H1 (cell line): Measurements from ENCODE around the gene CDH19. TPM values are rescaled to one million over a fixed set of nuclear protein-coding genes. Genes with fewer than 3 reads are reported as not detected.

ENCODE experiments used
- CTCF ChIA-PET: fragments of 300-600 bp; sonication (Branson Sonifier 250); formaldehyde crosslinking; loops from one replicate; lab custom pipeline; 2021; ENCODE audit not compliant: partially characterized antibody; lab: Charles Lee
- POLR2A ChIA-PET: fragments of 300-600 bp; sonication (Branson Sonifier 250); formaldehyde crosslinking; loops from one replicate; lab custom pipeline; 2021; ENCODE audit warnings: inconsistent platforms; ENCODE audit not compliant: partially characterized antibody; lab: Charles Lee
- DNase-seq, 2 experiments: peaks; one replicate each; pipeline versions ENCODE4 v3.0.0 to v3.0.0-alpha.2; 2010 to 2022; ENCODE audit warnings: low spot score in 2 of 2, low read depth in 1 of 2, mixed read lengths in 1 of 2
- FAIRE-seq: peaks from 2 replicates; lab custom pipeline; 2011; peaks lifted over from hg19 to GRCh38; lab: Jason Lieb, UNC
- H2AFZ ChIP-seq: 2 replicates; pipeline ENCODE4 v1.8.1; 2012; ENCODE audit warnings: low read length, inconsistent platforms
- H2AK5ac ChIP-seq: 2 replicates; pipeline ENCODE4 v1.6.1; 2013; ENCODE audit warnings: low read depth, low read length
- H2BK120ac ChIP-seq: replicated peaks from 2 replicates; pipeline ENCODE3; 2013; ENCODE audit warnings: low read depth, low read length, inconsistent platforms
- H2BK12ac ChIP-seq: 2 replicates; pipeline ENCODE4 v1.6.1; 2013; ENCODE audit warnings: low read depth, low read length
- H2BK15ac ChIP-seq: 2 replicates; pipeline ENCODE4 v1.6.1; 2013; ENCODE audit warnings: low read length
- H2BK20ac ChIP-seq: 2 replicates; pipeline ENCODE4 v1.6.1; 2013; ENCODE audit warnings: low read length
- H2BK5ac ChIP-seq: 2 replicates; pipeline ENCODE4 v1.6.1; 2013; ENCODE audit warnings: low read depth, low read length
- H3K14ac ChIP-seq: 2 replicates; pipeline ENCODE4 v1.6.1; 2013; ENCODE audit warnings: inconsistent platforms; ENCODE audit not compliant: insufficient read length
- H3K18ac ChIP-seq: 2 replicates; pipeline ENCODE4 v1.6.1; 2013; ENCODE audit warnings: low read length; ENCODE audit errors: extremely low read depth
- H3K23ac ChIP-seq: 2 replicates; pipeline ENCODE4 v1.6.1; 2013; ENCODE audit warnings: inconsistent platforms; ENCODE audit not compliant: insufficient read length
- H3K23me2 ChIP-seq: 2 replicates; pipeline ENCODE4 v1.6.1; 2013; ENCODE audit warnings: low read depth, low read length
- H3K27ac ChIP-seq: 2 replicates; pipeline ENCODE4 v1.6.1; 2011; ENCODE audit warnings: low read depth, low read length, inconsistent platforms
- H3K27me3 ChIP-seq, 4 experiments: replicated peaks in 1 of 4; 1 replicate in 1 of 4; 2 replicates in 3 of 4; pipeline versions ENCODE4 v1.6.1 to v1.8.1; 2011 to 2013; ENCODE audit warnings: low read length in 3 of 4, mild to moderate bottlenecking in 3 of 4, inconsistent platforms in 2 of 4, mixed read lengths in 2 of 4, moderate library complexity in 1 of 4; ENCODE audit not compliant: control insufficient read depth in 3 of 4, insufficient read depth in 3 of 4; ENCODE audit errors: extremely low read depth in 1 of 4
- H3K36me3 ChIP-seq, 4 experiments: 2 replicates each; pipeline versions ENCODE4 v1.6.1 to v1.8.1; 2011 to 2013; ENCODE audit warnings: mild to moderate bottlenecking in 4 of 4, low read length in 3 of 4, moderate library complexity in 2 of 4, control low read depth in 1 of 4, inconsistent platforms in 1 of 4; ENCODE audit not compliant: insufficient read depth in 4 of 4, control insufficient read depth in 2 of 4
- H3K4ac ChIP-seq: replicated peaks from 2 replicates; pipeline ENCODE3; 2013; ENCODE audit warnings: low read length, low read depth, mixed read lengths, inconsistent platforms; ENCODE audit not compliant: insufficient read length
- H3K4me1 ChIP-seq, 4 experiments: replicated peaks in 1 of 4; 1 replicate in 1 of 4; 2 replicates in 3 of 4; pipeline versions ENCODE4 v1.6.1 to v1.8.1; 2011 to 2013; ENCODE audit warnings: low read length in 3 of 4, inconsistent platforms in 2 of 4, mixed read lengths in 1 of 4; ENCODE audit not compliant: insufficient read depth in 4 of 4, control insufficient read depth in 3 of 4
- H3K4me2 ChIP-seq, 2 experiments: 2 replicates each; pipeline versions ENCODE4 v1.6.1 to v1.8.1; 2011 to 2013; ENCODE audit warnings: low read depth in 2 of 2, low read length in 2 of 2, control low read depth in 1 of 2, inconsistent platforms in 1 of 2, mild to moderate bottlenecking in 1 of 2; ENCODE audit not compliant: insufficient read depth in 1 of 2
- H3K4me3 ChIP-seq, 4 experiments: fragments of 200-600, 300-600 bp in 1 of 4; sonication (generic), shearing (Covaris generic), sonication (Bioruptor Twin) in 1 of 4; 2 replicates each; pipeline versions ENCODE4 v1.5.1 to v1.8.1; 2011 to 2016; ENCODE audit warnings: low read length in 4 of 4, low read depth in 3 of 4, control low read depth in 2 of 4, inconsistent platforms in 2 of 4, mild to moderate bottlenecking in 2 of 4, mixed read lengths in 1 of 4, moderate library complexity in 1 of 4; ENCODE audit not compliant: insufficient read depth in 2 of 4; ENCODE audit errors: extremely low read depth in 1 of 4
- H3K56ac ChIP-seq: replicated peaks from 2 replicates; pipeline ENCODE3; 2013; ENCODE audit warnings: low read depth, mild to moderate bottlenecking, mixed read lengths, low read length, inconsistent platforms; ENCODE audit not compliant: insufficient read length
- H3K79me1 ChIP-seq: 2 replicates; pipeline ENCODE4 v1.6.1; 2013; ENCODE audit warnings: low read depth, low read length, control low read depth
- H3K79me2 ChIP-seq, 2 experiments: 2 replicates each; pipeline versions ENCODE4 v1.6.1 to v1.8.1; 2012 to 2013; ENCODE audit warnings: low read length in 2 of 2, mild to moderate bottlenecking in 2 of 2, inconsistent platforms in 1 of 2; ENCODE audit not compliant: insufficient read depth in 2 of 2, control insufficient read depth in 1 of 2
- H3K9ac ChIP-seq, 4 experiments: replicated peaks in 1 of 4; 1 replicate in 1 of 4; 2 replicates in 3 of 4; pipeline versions ENCODE4 v1.6.1 to v1.8.1; 2011 to 2013; ENCODE audit warnings: low read depth in 3 of 4, low read length in 3 of 4, control low read depth in 2 of 4, mild to moderate bottlenecking in 2 of 4, moderate library complexity in 2 of 4, inconsistent platforms in 1 of 4; ENCODE audit errors: extremely low read depth in 1 of 4
- H3K9me3 ChIP-seq, 2 experiments: 2 replicates each; pipeline versions ENCODE4 v1.6.1 to v1.8.1; 2012 to 2013; ENCODE audit warnings: mild to moderate bottlenecking in 2 of 2, moderate library complexity in 2 of 2, control low read depth in 1 of 2, inconsistent platforms in 1 of 2, low read depth in 1 of 2, low read length in 1 of 2, mixed read lengths in 1 of 2; ENCODE audit not compliant: insufficient read depth in 2 of 2
- H4K20me1 ChIP-seq, 2 experiments: replicated peaks in 1 of 2; 2 replicates each; pipeline versions ENCODE3 to v1.8.1; 2011 to 2013; ENCODE audit warnings: inconsistent platforms in 2 of 2, low read length in 2 of 2, mild to moderate bottlenecking in 1 of 2; ENCODE audit not compliant: insufficient read depth in 2 of 2, control insufficient read depth in 1 of 2
- H4K5ac ChIP-seq: 2 replicates; pipeline ENCODE4 v1.6.1; 2013; ENCODE audit warnings: low read length, low read depth, mixed read lengths, inconsistent platforms; ENCODE audit not compliant: insufficient read length
- H4K8ac ChIP-seq: 2 replicates; pipeline ENCODE4 v1.8.0; 2013; ENCODE audit warnings: mild to moderate bottlenecking, moderate library complexity, low read length, inconsistent platforms; ENCODE audit not compliant: insufficient read depth; ENCODE audit errors: extremely low read depth
- H4K91ac ChIP-seq: replicated peaks from 2 replicates; pipeline ENCODE3; 2013; ENCODE audit warnings: low read length, mixed read lengths, inconsistent platforms; ENCODE audit not compliant: insufficient read length
- ATF3 ChIP-seq: IDR thresholded peaks from 2 replicates; pipeline ENCODE4 v1.6.1; 2011; ENCODE audit warnings: low read depth, mild to moderate bottlenecking, low read length; ENCODE audit not compliant: insufficient read depth
- EZH2 ChIP-seq: fragments of 200-600 bp; sonication (generic); IDR thresholded peaks from 2 replicates; pipeline ENCODE4 v1.7.1; 2012; ENCODE audit warnings: low read depth, mild to moderate bottlenecking, moderate library complexity, low read length, inconsistent platforms; ENCODE audit not compliant: severe bottlenecking
- PHF8 ChIP-seq: fragments of 200-600 bp; sonication (generic); conservative IDR thresholded peaks from 2 replicates; pipeline ENCODE4 v1.7.1; 2012; ENCODE audit warnings: low read depth, mild to moderate bottlenecking, inconsistent platforms, low read length, moderate library complexity
- POLR2AphosphoS5 ChIP-seq: IDR thresholded peaks from 2 replicates; pipeline ENCODE4 v1.6.1; 2011; ENCODE audit warnings: low read depth, low read length
- SIX5 ChIP-seq: IDR thresholded peaks from 2 replicates; pipeline ENCODE4 v1.6.1; 2011; ENCODE audit warnings: mild to moderate bottlenecking, low read depth, low read length
- ZNF274 ChIP-seq: IDR thresholded peaks from 2 replicates; pipeline ENCODE4 v1.7.0; 2012; ENCODE audit warnings: low read length, borderline replicate concordance; ENCODE audit errors: extremely low read depth
- WGBS, 2 experiments: shearing (Covaris generic) in 1 of 2; methylation state at CpG; one replicate each; pipeline versions ENCODE4 v1.1.6 to v1.1.7; 2013 to 2015; ENCODE audit warnings: low lambda C conversion rate in 2 of 2, mixed read lengths in 2 of 2, inconsistent platforms in 1 of 2, low coverage in 1 of 2, missing lambda C conversion rate in 1 of 2; ENCODE audit not compliant: insufficient replicate concordance in 2 of 2, insufficient coverage in 1 of 2, insufficient read length in 1 of 2; ENCODE audit errors: extremely low coverage in 1 of 2, missing lambda C conversion rate in 1 of 2; 5-methylcytosine and 5-hydroxymethylcytosine counted together
- polyA plus RNA-seq, 7 experiments: library from polyadenylated mRNA; depleted of rRNA in 3 of 7; stranded (reverse) in 5 of 7; unstranded in 2 of 7; fragments of >200 nt in 5 of 7; fragments of 200-250 nt in 2 of 7; gene quantifications; 1 replicate in 5 of 7; 2 replicates in 1 of 7; 4 replicates in 1 of 7; pipeline versions ENCODE4 v1.2.1 to v1.2.3, GENCODE V29; 2011 to 2013; ENCODE audit warnings: missing spikeins in 2 of 7, mixed read lengths in 2 of 7
- total RNA-seq: library from RNA; stranded (reverse); fragmentation: NEBNext Ultra II Directional; extraction: Animal tissue kit (Norgen Biotek cat#: 25700); gene quantifications from 2 replicates; pipeline ENCODE4 v1.2.1, GENCODE V29; 2021

The CDH19 gene
- total and polyA plus RNA-seq, 2 of the 8 experiments (the other 6 are each of a cell fraction or from before 2014, with no cell fraction given) = not detected

- Histone ChIP-seq H3K9ac (no peak overlapping the region), H2AK5ac (no peak overlapping the region), H3K4me1 (no peaks in the 10 kb centered on the region), H3K18ac (no peak overlapping the region), H4K8ac (no peak overlapping the region), H4K5ac (no peak overlapping the region), H4K20me1 (no peaks in the 10 kb centered on the region), H2BK20ac (no peak overlapping the region), H2BK15ac (no peak overlapping the region)
- POLR2A ChIA-PET = no interaction called here
- TF ChIP-seq ATF3 (no peak), ZNF274 (no peak), EZH2 (no peak), POLR2AphosphoS5 (no peak), SIX5 (no peak), PHF8 (no peak)
- TF ChIP-seq, all 59 proteins: peak for 0
- DNase-seq (no peak), FAIRE-seq (no peak)
- Histone ChIP-seq H3K27ac (no peak overlapping the region), H4K91ac (no peak overlapping the region), H3K23me2 (no peaks in the 10 kb centered on the region), H2BK5ac (no peak overlapping the region), H2AFZ (no peak overlapping the region), H3K9me3 (no peaks in the 10 kb centered on the region), H3K4me3 (no peak overlapping the region), H3K4ac (no peak overlapping the region), H3K79me2 (no peaks in the 10 kb centered on the region), H3K4me2 (no peak overlapping the region), H3K36me3 (no peaks in the 10 kb centered on the region), H3K14ac (no peak overlapping the region), H3K23ac (no peak overlapping the region), H2BK120ac (no peak overlapping the region), H3K79me1 (no peaks in the 10 kb centered on the region), H2BK12ac (no peak overlapping the region), H3K56ac (no peak overlapping the region), H3K27me3 (no peaks in the 10 kb centered on the region)
- WGBS, 2 experiments = 96% methylated on average over 10 of the region's 12 CpGs; no CpG with 5 or more reads in 1 of the 2 experiments
- CTCF ChIA-PET = interaction anchor here (0.6 to 1.5 kb wide), 3 partner anchors 10 to 222 kb away, joined by 3 to 4 read pairs (median 3); no protein-coding TSS in a partner anchor
Measured at GRCh38 chr18:66621816-66622576, 18.1 kb upstream of the CDH19 start.
